LNCAP (cell line): ENCODE data around the gene SMYD5.

Experiments used
- CTCF ChIP-seq: fragments of 450-650 bp; IDR thresholded peaks from 2 replicates; pipeline ENCODE4 v1.5.1; 2017; ENCODE audit warnings: mild to moderate bottlenecking

SMYD5 gene

DNA sequence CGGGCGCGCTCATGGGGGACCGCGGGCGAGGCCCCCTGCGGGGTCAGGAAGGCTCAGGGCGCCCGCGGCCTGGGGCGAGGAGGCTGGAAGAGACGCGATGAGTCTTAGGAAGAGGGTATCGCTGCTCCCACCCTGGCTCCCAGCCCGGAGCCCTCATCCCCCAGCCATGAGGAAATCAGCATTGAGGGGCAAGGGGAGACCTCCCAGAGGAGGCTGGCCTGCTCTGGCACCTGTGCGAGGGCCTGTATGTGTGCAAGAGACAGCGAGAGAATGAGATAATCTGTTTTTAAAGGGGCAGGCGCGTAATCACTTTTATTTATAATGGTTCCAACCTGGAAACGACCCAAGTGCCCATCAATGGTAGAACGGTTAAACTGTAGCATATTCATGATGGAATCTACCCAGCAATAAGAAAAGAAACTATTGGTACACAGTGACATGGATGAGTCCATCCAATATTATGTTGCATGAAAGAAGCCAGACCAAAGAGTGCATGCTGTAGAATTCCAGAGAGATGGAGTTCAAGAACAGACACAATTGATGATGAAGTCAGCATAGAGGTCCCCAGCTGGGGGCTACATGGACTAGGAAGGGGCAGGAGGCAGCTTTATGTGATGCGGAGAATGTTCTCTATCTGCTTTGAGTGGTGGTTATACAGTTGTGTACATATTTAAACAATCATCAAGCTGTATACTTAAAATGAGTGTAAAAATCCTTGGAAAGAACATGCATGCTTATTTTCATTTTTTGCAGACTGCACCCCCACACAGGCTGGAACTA, 55.8 kb downstream of the SMYD5 start:
- no peak for TF ChIP-seq CTCF

GRCh38 chr2:73272270-73272669, 58.2 kb downstream of the SMYD5 start:
- no peak for TF ChIP-seq CTCF
